ENCODE measurements around the gene RBKS.

DNA sequence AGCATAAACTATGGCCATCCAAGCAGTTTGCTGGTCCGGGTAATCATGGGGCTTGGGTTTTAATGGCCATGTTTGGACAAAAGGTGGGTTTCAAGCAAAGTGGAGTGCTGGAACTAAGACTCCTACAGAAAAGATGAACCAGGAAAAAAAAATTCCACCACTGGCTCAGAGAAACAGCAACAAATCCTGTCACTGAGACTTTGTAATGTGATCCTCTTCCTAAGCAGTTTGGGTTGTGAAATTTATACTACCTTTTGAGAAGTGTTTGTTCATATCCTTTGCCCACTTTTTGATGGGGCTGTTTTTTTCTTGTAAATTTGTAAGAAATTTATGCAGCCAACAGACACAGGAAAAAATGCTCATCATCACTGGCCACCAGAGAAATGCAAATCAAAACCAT is 78.4 kb downstream of the RBKS start:
- TF ChIP-seq, protein P1, sequence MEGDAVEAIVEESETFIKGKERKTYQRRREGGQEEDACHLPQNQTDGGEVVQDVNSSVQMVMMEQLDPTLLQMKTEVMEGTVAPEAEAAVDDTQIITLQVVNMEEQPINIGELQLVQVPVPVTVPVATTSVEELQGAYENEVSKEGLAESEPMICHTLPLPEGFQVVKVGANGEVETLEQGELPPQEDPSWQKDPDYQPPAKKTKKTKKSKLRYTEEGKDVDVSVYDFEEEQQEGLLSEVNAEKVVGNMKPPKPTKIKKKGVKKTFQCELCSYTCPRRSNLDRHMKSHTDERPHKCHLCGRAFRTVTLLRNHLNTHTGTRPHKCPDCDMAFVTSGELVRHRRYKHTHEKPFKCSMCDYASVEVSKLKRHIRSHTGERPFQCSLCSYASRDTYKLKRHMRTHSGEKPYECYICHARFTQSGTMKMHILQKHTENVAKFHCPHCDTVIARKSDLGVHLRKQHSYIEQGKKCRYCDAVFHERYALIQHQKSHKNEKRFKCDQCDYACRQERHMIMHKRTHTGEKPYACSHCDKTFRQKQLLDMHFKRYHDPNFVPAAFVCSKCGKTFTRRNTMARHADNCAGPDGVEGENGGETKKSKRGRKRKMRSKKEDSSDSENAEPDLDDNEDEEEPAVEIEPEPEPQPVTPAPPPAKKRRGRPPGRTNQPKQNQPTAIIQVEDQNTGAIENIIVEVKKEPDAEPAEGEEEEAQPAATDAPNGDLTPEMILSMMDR (optimal IDR thresholded peaks at IDR 0.05 in 1 of 3, IDR thresholded peaks at IDR 0.05 in 1 of 3, conservative IDR thresholded peaks at IDR 0.05 in 1 of 3; ENCODE audit: extremely low read depth in 1 of 3, insufficient read depth in 2 of 3, low read length in 3 of 3), result no peak
- no peak for TF ChIP-seq EZH2 (IDR thresholded peaks at IDR 0.05; ENCODE audit: low read length)

All from keratinocyte (primary cell).